ENCODE measurements around the gene DNHD1. TPM values are rescaled to one million over a fixed set of nuclear protein-coding genes. Genes with fewer than 3 reads are reported as not detected.

Gene DNHD1
- total and polyA plus RNA-seq, 2 of the 8 experiments (the other 6 are each of a cell fraction or from before 2014, with no cell fraction given), result 5.0 to 6.8 TPM

DNA sequence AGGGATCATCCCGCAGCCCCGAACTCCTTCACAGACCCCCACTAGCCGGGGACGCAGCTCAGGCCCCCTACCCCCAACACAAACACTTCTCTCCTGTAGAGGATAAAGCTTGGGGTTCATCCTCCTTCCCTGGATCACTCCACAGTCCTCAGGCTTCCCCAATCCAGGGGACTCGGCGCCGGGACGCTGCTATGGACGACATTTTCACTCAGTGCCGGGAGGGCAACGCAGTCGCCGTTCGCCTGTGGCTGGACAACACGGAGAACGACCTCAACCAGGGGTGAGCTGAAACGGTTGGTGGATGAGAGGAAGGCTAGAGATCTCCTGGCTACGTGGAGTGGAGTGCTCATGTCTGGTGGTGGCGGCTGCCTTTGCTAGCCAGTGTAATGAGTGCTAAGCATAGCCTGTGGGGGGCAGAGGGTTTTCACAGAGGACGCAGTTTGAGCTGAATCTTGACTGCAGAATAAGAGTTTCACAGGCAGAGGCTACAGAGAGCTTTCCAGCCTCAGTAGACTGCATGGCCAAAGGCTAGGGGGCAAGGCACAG is 107.1 kb downstream of the DNHD1 start:
- peak overlapping the region; percentile 75 for H3K4ac ChIP-seq (replicated peaks; ENCODE audit: insufficient read length, low read depth, low read length)
- WGBS, 2 experiments (ENCODE audit: extremely low coverage in 1 of 2, insufficient coverage in 1 of 2, insufficient read length in 1 of 2, insufficient replicate concordance in 2 of 2, low coverage in 1 of 2, low lambda C conversion rate in 2 of 2, missing lambda C conversion rate in 1 of 2), result 2% methylated on average over 20 of the region's 20 CpGs; no CpG with 5 or more reads in 1 of the 2 experiments
- H2AFZ ChIP-seq (ENCODE audit: low read length), result peak overlapping the region; percentile 54; the same call in 1 of the 2 replicates
- peak overlapping the region; percentile 35 for H3K56ac ChIP-seq (replicated peaks; ENCODE audit: insufficient read length, low read depth, low read length)
- H3K4me2 ChIP-seq (ENCODE audit: insufficient read depth in 1 of 2, low read depth in 2 of 2, low read length in 2 of 2), result peak overlapping the region; percentile 83 to 97
- H2BK120ac ChIP-seq (replicated peaks; ENCODE audit: low read depth, low read length), result no peak overlapping the region
- H2BK12ac ChIP-seq (ENCODE audit: low read depth, low read length), result 0 out of 2 replicates have a peak overlapping the region, but pooled peaks have one; percentile 75
- peak overlapping the region; percentile 79 to 99 (median 93) for H3K4me3 ChIP-seq (ENCODE audit: extremely low read depth in 1 of 4, insufficient read depth in 2 of 4, low read depth in 3 of 4, low read length in 4 of 4)
- H3K79me2 ChIP-seq (ENCODE audit: control insufficient read depth in 1 of 2, insufficient read depth in 2 of 2, low read length in 2 of 2), result peaks cover 3 to 48% of the 10 kb centered on the region in 2 experiments
- peaks cover 16% of the 10 kb centered on the region for H3K23me2 ChIP-seq (ENCODE audit: low read depth, low read length)
- DNase-seq (ENCODE audit: low read depth in 1 of 2, low spot score in 2 of 2) (no peak), FAIRE-seq (no peak)
- H3K27me3 ChIP-seq (replicated peaks in 1 of 4; ENCODE audit: control insufficient read depth in 3 of 4, extremely low read depth in 1 of 4, insufficient read depth in 3 of 4, low read length in 3 of 4), result no peaks in the 10 kb centered on the region
- H4K91ac ChIP-seq (replicated peaks; ENCODE audit: insufficient read length, low read length), result peak overlapping the region; percentile 17
- ChIA-PET CTCF (ENCODE audit: partially characterized antibody) (interaction anchor here (0.6 to 4.1 kb wide), 9 partner anchors 9 to 344 kb away, joined by 3 to 23 read pairs (median 4); partner anchors contain the start of genes CCKBR, TAF10 and TPP1), POLR2A (ENCODE audit: partially characterized antibody) (interaction anchor here (0.6 to 2.4 kb wide), 11 partner anchors 8 to 135 kb away, joined by 3 to 11 read pairs (median 4); partner anchors contain the start of genes MRPL17, TAF10 and TPP1)
- no peak overlapping the region for H2AK5ac ChIP-seq (ENCODE audit: low read depth, low read length)
- peak overlapping the region; percentile 53 for H4K5ac ChIP-seq (ENCODE audit: insufficient read length, low read depth, low read length)
- H3K18ac ChIP-seq (ENCODE audit: extremely low read depth, low read length), result peak overlapping the region; percentile 78
- H2BK15ac ChIP-seq (ENCODE audit: low read length), result no peak overlapping the region
- peaks cover 5 to 21% (median 8%) of the 10 kb centered on the region in 4 experiments; a peak in 6 of 7 replicates for H3K4me1 ChIP-seq (replicated peaks in 1 of 4; ENCODE audit: control insufficient read depth in 3 of 4, insufficient read depth in 4 of 4, low read length in 3 of 4)
- no peak overlapping the region for H3K23ac ChIP-seq (ENCODE audit: insufficient read length)
- 0 out of 2 replicates have a peak overlapping the region, but pooled peaks have one; percentile 58 for H2BK5ac ChIP-seq (ENCODE audit: low read depth, low read length)
- peak overlapping the region; percentile 67 to 96 (median 82) for H3K9ac ChIP-seq (replicated peaks in 1 of 4; ENCODE audit: extremely low read depth in 1 of 4, low read depth in 3 of 4, low read length in 3 of 4)
- no peaks in the 10 kb centered on the region for H3K9me3 ChIP-seq (ENCODE audit: insufficient read depth in 2 of 2, low read depth in 1 of 2, low read length in 1 of 2)
- peak overlapping the region; percentile 52 for H4K8ac ChIP-seq (ENCODE audit: extremely low read depth, insufficient read depth, low read length)
- peak overlapping the region; percentile 63; the same call in 1 of the 2 replicates for H3K27ac ChIP-seq (ENCODE audit: low read depth, low read length)
- H4K20me1 ChIP-seq (replicated peaks in 1 of 2; ENCODE audit: control insufficient read depth in 1 of 2, insufficient read depth in 2 of 2, low read length in 2 of 2), result peaks cover 0 to 5% of the 10 kb centered on the region in 2 experiments
- no peak overlapping the region for H2BK20ac ChIP-seq (ENCODE audit: low read length)
- no peak overlapping the region for H3K14ac ChIP-seq (ENCODE audit: insufficient read length)
- peaks cover 12% of the 10 kb centered on the region for H3K79me1 ChIP-seq (ENCODE audit: low read depth, low read length)
- H3K36me3 ChIP-seq (ENCODE audit: control insufficient read depth in 2 of 4, insufficient read depth in 4 of 4, low read length in 3 of 4), result peaks cover 6 to 29% (median 21%) of the 10 kb centered on the region in 4 experiments
- TF ChIP-seq TCF12 (IDR thresholded peaks at IDR 0.05; ENCODE audit: low read depth, low read length) (no peak), TBP (IDR thresholded peaks at IDR 0.05; ENCODE audit: low read depth, low read length) (peak; percentile 46; the same call in 1 of the 2 replicates), CBX8 (IDR thresholded peaks at IDR 0.05; ENCODE audit: borderline replicate concordance, low read depth, low read length) (no peak), TAF1 (IDR thresholded peaks at IDR 0.05; ENCODE audit: low read depth, low read length) (peak; percentile 17; the same call in 1 of the 2 replicates), SUZ12 (IDR thresholded peaks at IDR 0.05; ENCODE audit: low read length) (no peak), CHD2 (IDR thresholded peaks at IDR 0.05; ENCODE audit: low read length) (no peak), GABPA (IDR thresholded peaks at IDR 0.05; ENCODE audit: borderline replicate concordance, insufficient read depth, low read length) (no peak), GTF2F1 (IDR thresholded peaks at IDR 0.05; ENCODE audit: borderline replicate concordance, low read depth, low read length) (peak; percentile 61; the same call in 1 of the 2 replicates), SIRT6 (IDR thresholded peaks at IDR 0.05; ENCODE audit: low read length) (no peak)
- TF ChIP-seq, protein P1, sequence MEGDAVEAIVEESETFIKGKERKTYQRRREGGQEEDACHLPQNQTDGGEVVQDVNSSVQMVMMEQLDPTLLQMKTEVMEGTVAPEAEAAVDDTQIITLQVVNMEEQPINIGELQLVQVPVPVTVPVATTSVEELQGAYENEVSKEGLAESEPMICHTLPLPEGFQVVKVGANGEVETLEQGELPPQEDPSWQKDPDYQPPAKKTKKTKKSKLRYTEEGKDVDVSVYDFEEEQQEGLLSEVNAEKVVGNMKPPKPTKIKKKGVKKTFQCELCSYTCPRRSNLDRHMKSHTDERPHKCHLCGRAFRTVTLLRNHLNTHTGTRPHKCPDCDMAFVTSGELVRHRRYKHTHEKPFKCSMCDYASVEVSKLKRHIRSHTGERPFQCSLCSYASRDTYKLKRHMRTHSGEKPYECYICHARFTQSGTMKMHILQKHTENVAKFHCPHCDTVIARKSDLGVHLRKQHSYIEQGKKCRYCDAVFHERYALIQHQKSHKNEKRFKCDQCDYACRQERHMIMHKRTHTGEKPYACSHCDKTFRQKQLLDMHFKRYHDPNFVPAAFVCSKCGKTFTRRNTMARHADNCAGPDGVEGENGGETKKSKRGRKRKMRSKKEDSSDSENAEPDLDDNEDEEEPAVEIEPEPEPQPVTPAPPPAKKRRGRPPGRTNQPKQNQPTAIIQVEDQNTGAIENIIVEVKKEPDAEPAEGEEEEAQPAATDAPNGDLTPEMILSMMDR (IDR thresholded peaks at IDR 0.05; ENCODE audit: control extremely low read depth in 1 of 3, insufficient read depth in 1 of 3, low read depth in 1 of 3, low read length in 3 of 3), result peak in 2 of 3 experiments; percentile 2 to 5; a peak in 1 of 4 replicates

All from H1 (cell line).